B cell (primary cell): ENCODE data around the gene TOMM70. TPM values are rescaled to one million over a fixed set of nuclear protein-coding genes. Genes with fewer than 3 reads are reported as not detected.

Experiments
- ATAC-seq: fragments of 200-7000 bp; cut with Tn5 transposase; one replicate; pipeline ENCODE4 v1.10.0; 2021; ENCODE audit warnings: low read depth, mild to moderate bottlenecking, moderate number of reproducible peaks, moderate library complexity
- CTCF ChIA-PET: fragments of 350-600 bp; sonication (Branson Sonifier 250); formaldehyde crosslinking; loops from one replicate; lab custom pipeline; 2021; ENCODE audit warnings: antibody characterized with exemption, inconsistent platforms; lab: Charles Lee
- POLR2A ChIA-PET: fragments of 350-600 bp; sonication (Branson Sonifier 250); formaldehyde crosslinking; loops from one replicate; lab custom pipeline; 2021; ENCODE audit warnings: antibody characterized with exemption; lab: Charles Lee
- DNase-seq: peaks from one replicate; pipeline ENCODE4 v3.0.0; 2013
- H2AFZ ChIP-seq: 2 replicates; pipeline ENCODE4 v1.6.1; 2012; ENCODE audit warnings: mild to moderate bottlenecking, low read depth, low read length; ENCODE audit not compliant: insufficient read depth, poor library complexity, severe bottlenecking
- H3K27ac ChIP-seq, 2 donors: 1 replicate in 1 of 2; 2 replicates in 1 of 2; pipeline ENCODE4 v1.5.1; 2012 to 2013; ENCODE audit warnings: low read length in 2 of 2, mild to moderate bottlenecking in 2 of 2, moderate library complexity in 1 of 2
- H3K27me3 ChIP-seq, 4 experiments: fragments of 200-600 bp in 1 of 4; sonication (generic) in 1 of 4; replicated peaks in 1 of 4; 1 replicate in 2 of 4; 2 replicates in 2 of 4; pipeline versions ENCODE4 v1.6.1 to v1.7.0; 2013 to 2016; ENCODE audit warnings: low read length in 3 of 4, mild to moderate bottlenecking in 2 of 4, mixed read lengths in 1 of 4, moderate library complexity in 1 of 4; ENCODE audit not compliant: insufficient read depth in 4 of 4, control insufficient read depth in 3 of 4; ENCODE audit errors: control extremely low read depth in 1 of 4
- H3K36me3 ChIP-seq, 2 experiments: replicated peaks in 1 of 2; 1 replicate in 1 of 2; 2 replicates in 1 of 2; pipeline versions ENCODE4 v1.6.1 to v1.7.1; 2013; ENCODE audit warnings: low read length in 1 of 2; ENCODE audit not compliant: insufficient read depth in 2 of 2, control insufficient read depth in 1 of 2; ENCODE audit errors: control extremely low read depth in 1 of 2, extremely low read depth in 1 of 2
- H3K4me1 ChIP-seq, 2 donors: fragments of 200-600 bp in 1 of 2; sonication (generic) in 1 of 2; 1 replicate in 1 of 2; 2 replicates in 1 of 2; pipeline versions ENCODE4 v1.5.1 to v1.6.1; 2013 to 2017; ENCODE audit warnings: low read length in 2 of 2; ENCODE audit not compliant: control insufficient read depth in 2 of 2, insufficient read depth in 2 of 2
- H3K4me2 ChIP-seq: replicated peaks from 2 replicates; pipeline ENCODE3; 2012; ENCODE audit warnings: mild to moderate bottlenecking, low read depth, low read length; ENCODE audit not compliant: poor library complexity, severe bottlenecking
- H3K4me3 ChIP-seq, 5 experiments: fragments of 200-600 bp in 1 of 5; sonication (generic) in 1 of 5; 1 replicate in 3 of 5; 2 replicates in 2 of 5; pipeline versions ENCODE4 v1.5.1 to v1.7.0; 2011 to 2016; ENCODE audit warnings: low read length in 4 of 5, mild to moderate bottlenecking in 4 of 5, low read depth in 2 of 5, control low read depth in 1 of 5, moderate library complexity in 1 of 5; ENCODE audit not compliant: insufficient read depth in 1 of 5; ENCODE audit errors: control extremely low read depth in 1 of 5, extremely low read depth in 1 of 5
- H3K79me2 ChIP-seq: fragments of 200-600 bp; sonication (generic); one replicate; pipeline ENCODE4 v1.6.0; 2016; ENCODE audit warnings: low read length; ENCODE audit not compliant: control insufficient read depth, insufficient read depth
- H3K9ac ChIP-seq: fragments of 200-600 bp; sonication (generic); 2 replicates; pipeline ENCODE4 v1.6.1; 2017; ENCODE audit warnings: mild to moderate bottlenecking, low read length, moderate library complexity
- H3K9me3 ChIP-seq, 3 donors: one replicate each; pipeline versions ENCODE4 v1.6.1 to v1.7.1; 2013; ENCODE audit warnings: low read length in 2 of 3; ENCODE audit not compliant: control insufficient read depth in 2 of 3, insufficient read depth in 1 of 3; ENCODE audit errors: control extremely low read depth in 1 of 3
- H4K20me1 ChIP-seq: 2 replicates; pipeline ENCODE4 v1.6.0; 2012; ENCODE audit warnings: mild to moderate bottlenecking, low read length; ENCODE audit not compliant: insufficient read depth, control insufficient read depth, poor library complexity, severe bottlenecking
- H3K27ac Mint-ChIP-seq: one replicate; pipeline ENCODE4 v1.8.0; 2021; ENCODE audit warnings: mixed read lengths
- H3K27me3 Mint-ChIP-seq: one replicate; pipeline ENCODE4 v1.8.0; 2021; ENCODE audit warnings: mixed read lengths
- H3K4me1 Mint-ChIP-seq: one replicate; pipeline ENCODE4 v1.8.0; 2021; ENCODE audit warnings: mixed read lengths
- H3K4me3 Mint-ChIP-seq: one replicate; pipeline ENCODE4 v1.8.0; 2021; ENCODE audit warnings: mixed read lengths
- H3K9me3 Mint-ChIP-seq: one replicate; pipeline ENCODE4 v1.8.0; 2022; ENCODE audit warnings: mixed read lengths; ENCODE audit not compliant: insufficient read depth
- EZH2 ChIP-seq: IDR thresholded peaks from 2 replicates; pipeline ENCODE4 v1.6.1; 2012; ENCODE audit warnings: borderline replicate concordance, low read depth, mild to moderate bottlenecking, moderate library complexity, low read length; ENCODE audit not compliant: insufficient read depth, poor library complexity, severe bottlenecking
- WGBS: methylation state at CpG from one replicate; pipeline ENCODE4 v1.1.5; 2013; ENCODE audit warnings: missing lambda C conversion rate; ENCODE audit not compliant: insufficient coverage; 5-methylcytosine and 5-hydroxymethylcytosine counted together
- intact Hi-C: fragments of 100-400 bp; cut with micrococcal nuclease; formaldehyde crosslinking; loops from one replicate; pipeline ENCODE4 v1.10.0; 2022
- polyA plus RNA-seq: library from polyadenylated mRNA; depleted of rRNA; stranded (reverse); fragments of >200 nt; gene quantifications from 2 replicates; pipeline ENCODE4 v1.2.3, GENCODE V29; 2012
- total RNA-seq, 2 donors: library from RNA; stranded (reverse); fragments of 120-200 nt in 1 of 2; gene quantifications; 1 replicate in 1 of 2; 2 replicates in 1 of 2; pipeline versions ENCODE4 v1.2.3 to v1.2.4, GENCODE V29; 2013 to 2022
- TF ChIP-seq, protein P1 (sequence below): fragments of 200-600 bp; IDR thresholded peaks from one replicate; pipeline ENCODE4 v1.8.0; 2022; ENCODE audit warnings: antibody characterized with exemption, mild to moderate bottlenecking

The TOMM70 gene
- total and polyA plus RNA-seq, 2 donors (not counting 1 experiment from before 2014, with no cell fraction given), result 6.9 to 30.0 TPM

DNA sequence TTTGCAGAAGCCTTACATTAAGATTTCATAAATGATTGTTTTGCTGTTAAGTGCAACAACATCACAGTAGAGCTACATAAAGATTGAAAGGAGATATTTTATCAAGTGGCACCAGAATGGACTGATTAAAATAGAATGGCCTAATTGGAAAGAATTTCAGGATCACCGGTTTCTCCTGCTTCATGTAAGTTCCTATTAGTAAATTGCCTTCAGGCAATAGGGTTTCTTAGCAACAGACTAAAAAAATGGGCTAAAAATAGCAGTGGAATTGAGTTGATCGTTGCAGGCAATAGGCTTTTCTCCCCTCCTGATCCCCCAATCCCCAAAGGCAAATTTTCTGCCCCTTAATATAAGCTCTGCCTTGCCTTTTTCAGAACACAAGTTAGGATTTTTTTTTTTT is 1.4 kb upstream of the TOMM70 start:
- no CpG with 5 or more reads among the region's 2 CpGs for WGBS
- peak overlapping the region; percentile 87 for H3K4me2 ChIP-seq
- POLR2A ChIA-PET, result interaction anchor here (0.6 to 0.8 kb wide), 2 partner anchors 69 to 142 kb away, joined by 3 to 5 read pairs; partner anchors contain the start of gene TBC1D23

DNA sequence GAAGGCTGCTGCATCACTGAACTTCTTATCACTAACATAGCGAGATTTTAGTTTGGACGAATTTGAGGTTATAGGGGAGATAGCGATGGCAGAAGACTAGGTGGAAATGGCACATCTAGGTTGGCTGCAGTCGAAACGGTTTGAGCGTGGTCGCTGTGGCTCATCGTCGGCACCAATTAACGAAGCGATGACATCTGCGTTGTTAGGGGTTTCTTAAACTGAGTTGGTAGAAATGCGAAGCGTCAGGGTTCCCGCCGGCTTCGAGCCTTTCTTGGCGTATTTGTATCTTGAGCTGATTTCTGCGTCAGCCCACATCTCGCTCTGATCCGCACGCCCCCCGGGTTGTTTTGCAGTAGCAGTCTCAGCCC is 769 bp upstream of the TOMM70 start:
- Histone ChIP-seq H3K4me3 (peak overlapping the region; percentile 74 to 95 (median 89)), H4K20me1 (peaks cover 11% of the 10 kb centered on the region), H2AFZ (peak overlapping the region; percentile 85), H3K9me3 (no peaks in the 10 kb centered on the region), H3K36me3 (peaks cover 0 to 2% of the 10 kb centered on the region in 2 experiments), H3K4me2 (peak overlapping the region; percentile 87), H3K79me2 (peaks cover 68% of the 10 kb centered on the region), H3K9ac (peak overlapping the region; percentile 72), H3K4me1 (peaks cover 18 to 22% of the 10 kb centered on the region in 2 donors), H3K27ac (peak overlapping the region; percentile 73 to 84), H3K27me3 (no peaks in the 10 kb centered on the region)
- POLR2A ChIA-PET, result interaction anchor here (0.6 to 0.8 kb wide), 2 partner anchors 141 to 1169 kb away, joined by 3 to 4 read pairs; partner anchors contain the start of gene TBC1D23
- no peaks in the 10 kb centered on the region for H3K9me3 Mint-ChIP-seq
- TF ChIP-seq EZH2, result no peak
- TF ChIP-seq, protein P1, sequence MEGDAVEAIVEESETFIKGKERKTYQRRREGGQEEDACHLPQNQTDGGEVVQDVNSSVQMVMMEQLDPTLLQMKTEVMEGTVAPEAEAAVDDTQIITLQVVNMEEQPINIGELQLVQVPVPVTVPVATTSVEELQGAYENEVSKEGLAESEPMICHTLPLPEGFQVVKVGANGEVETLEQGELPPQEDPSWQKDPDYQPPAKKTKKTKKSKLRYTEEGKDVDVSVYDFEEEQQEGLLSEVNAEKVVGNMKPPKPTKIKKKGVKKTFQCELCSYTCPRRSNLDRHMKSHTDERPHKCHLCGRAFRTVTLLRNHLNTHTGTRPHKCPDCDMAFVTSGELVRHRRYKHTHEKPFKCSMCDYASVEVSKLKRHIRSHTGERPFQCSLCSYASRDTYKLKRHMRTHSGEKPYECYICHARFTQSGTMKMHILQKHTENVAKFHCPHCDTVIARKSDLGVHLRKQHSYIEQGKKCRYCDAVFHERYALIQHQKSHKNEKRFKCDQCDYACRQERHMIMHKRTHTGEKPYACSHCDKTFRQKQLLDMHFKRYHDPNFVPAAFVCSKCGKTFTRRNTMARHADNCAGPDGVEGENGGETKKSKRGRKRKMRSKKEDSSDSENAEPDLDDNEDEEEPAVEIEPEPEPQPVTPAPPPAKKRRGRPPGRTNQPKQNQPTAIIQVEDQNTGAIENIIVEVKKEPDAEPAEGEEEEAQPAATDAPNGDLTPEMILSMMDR, result no peak
- H3K27me3 Mint-ChIP-seq, result no peaks in the 10 kb centered on the region
- DNase-seq, result no peak
- WGBS, result 2% methylated on average over 18 of the region's 23 CpGs
- intact Hi-C loops, result loop anchor here (1.0 to 5.0 kb wide), 12 partner anchors 67 to 1809 kb away; partner anchors contain the start of genes CMSS1, CPOX, NIT2 and TBC1D23
- peak; percentile 13 for ATAC-seq
- peaks cover 47% of the 10 kb centered on the region for H3K4me1 Mint-ChIP-seq
- H3K27ac Mint-ChIP-seq, result peak overlapping the region; percentile 93
- H3K4me3 Mint-ChIP-seq, result peak overlapping the region; percentile 95
- CTCF ChIA-PET, result interaction anchor here (0.7 to 1.5 kb wide), 6 partner anchors 141 to 584 kb away, joined by 3 to 7 read pairs (median 4); partner anchors contain the start of genes CMSS1 and TBC1D23

More for the DNA sequence above, 1.4 kb upstream of the TOMM70 start:
- peak overlapping the region; percentile 74 to 95 (median 89) for H3K4me3 ChIP-seq
- Mint-ChIP-seq H3K4me1 (peaks cover 43% of the 10 kb centered on the region), H3K27ac (peak overlapping the region; percentile 93), H3K27me3 (no peaks in the 10 kb centered on the region), H3K4me3 (peak overlapping the region; percentile 95), H3K9me3 (no peaks in the 10 kb centered on the region)
- H3K27me3 ChIP-seq, result no peaks in the 10 kb centered on the region
- H3K79me2 ChIP-seq, result peaks cover 62% of the 10 kb centered on the region
- peak overlapping the region; percentile 73 to 84 for H3K27ac ChIP-seq
- intact Hi-C loops, result loop anchor here (5.0 kb wide), 4 partner anchors 90 to 1810 kb away; partner anchors contain the start of genes CPOX and TMEM45A
- TF ChIP-seq EZH2, result no peak
- TF ChIP-seq, protein P1, result no peak
- no peaks in the 10 kb centered on the region for H3K36me3 ChIP-seq
- H4K20me1 ChIP-seq, result peaks cover 11% of the 10 kb centered on the region
- peak overlapping the region; percentile 85 for H2AFZ ChIP-seq
- peaks cover 18 to 22% of the 10 kb centered on the region in 2 donors for H3K4me1 ChIP-seq
- CTCF ChIA-PET, result interaction anchor here (0.7 to 1.5 kb wide), 3 partner anchors 142 to 578 kb away, joined by 3 to 5 read pairs (median 4); partner anchors contain the start of gene TBC1D23
- DNase-seq (no peak), ATAC-seq (no peak)
- peak overlapping the region; percentile 72 for H3K9ac ChIP-seq
- no peaks in the 10 kb centered on the region for H3K9me3 ChIP-seq
